HG02870 (cell line): ENCODE measurements around the gene MYPN.

Experiments
- ATAC-seq: cut with Tn5 transposase; IDR thresholded peaks from one replicate; pipeline ENCODE4 v1.9.1; 2021; ENCODE audit warnings: mild to moderate bottlenecking, moderate library complexity; ENCODE audit not compliant: unreplicated experiment

MYPN gene

DNA sequence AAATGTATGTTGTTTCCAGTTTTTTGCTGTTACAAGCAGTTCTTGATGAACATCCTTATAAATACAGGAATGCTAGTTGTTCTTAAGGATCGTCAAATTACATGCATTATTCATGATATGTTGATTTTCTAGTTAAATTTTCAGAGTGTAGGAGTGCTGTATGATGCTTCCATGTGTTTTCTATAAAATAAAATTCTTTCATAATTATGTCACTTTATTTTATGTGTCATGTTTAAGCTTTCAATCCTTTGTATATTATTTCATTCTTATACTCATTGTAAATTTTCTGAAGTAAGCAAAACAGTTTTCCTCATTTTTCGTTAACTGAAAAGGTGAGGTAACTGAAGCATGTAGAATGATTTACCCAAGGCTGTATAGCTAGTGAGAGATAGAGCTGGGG lies 16.8 kb upstream of the MYPN start:
- ATAC-seq = no peak

DNA sequence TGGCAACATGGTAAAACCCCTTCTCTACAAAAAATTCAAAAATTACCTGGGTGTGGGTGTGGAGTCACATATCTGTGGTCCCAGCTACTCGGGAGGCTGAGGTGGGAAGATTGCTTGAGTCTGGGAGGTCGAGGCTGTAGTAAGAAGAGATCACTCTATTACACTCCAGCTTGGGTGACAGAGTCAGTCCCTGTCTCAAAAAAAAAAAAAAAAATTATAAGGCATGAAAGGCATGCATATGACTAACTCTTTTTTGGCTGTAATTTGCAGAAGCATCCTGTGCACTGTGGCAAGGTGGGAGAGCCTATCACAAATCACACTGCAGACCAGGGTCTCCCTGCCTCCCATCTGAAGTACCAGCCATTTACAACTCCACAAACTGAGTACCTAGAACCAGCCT lies 14.1 kb upstream of the MYPN start:
- no peak for ATAC-seq

DNA sequence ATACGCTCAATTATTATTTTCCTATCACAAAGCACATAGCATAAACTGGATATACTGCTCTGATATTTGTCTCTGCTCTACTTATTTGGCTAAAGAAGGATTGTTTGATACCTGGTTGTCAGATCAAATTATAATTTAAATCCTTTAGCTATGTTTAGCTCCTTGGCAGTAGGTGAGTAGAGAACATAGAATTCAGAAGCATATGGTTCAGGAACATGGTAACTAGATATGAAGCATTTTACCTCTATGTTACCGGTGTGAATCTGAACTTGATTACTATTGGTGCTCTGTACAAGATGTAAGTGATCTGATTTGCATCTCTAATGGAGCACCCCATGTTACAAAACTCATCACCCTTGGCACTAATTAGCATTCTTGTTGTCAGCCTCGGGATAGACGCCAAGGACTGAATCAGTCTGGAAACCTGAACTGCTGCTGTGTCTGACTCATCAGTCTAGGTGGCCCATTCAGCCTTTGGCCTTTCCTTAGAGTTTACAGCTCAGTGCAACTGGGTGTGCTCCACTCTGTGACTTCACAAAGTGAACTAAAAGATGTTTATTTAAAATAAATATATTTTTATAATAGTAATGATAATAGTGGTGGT lies 12.3 kb upstream of the MYPN start:
- no peak for ATAC-seq

DNA sequence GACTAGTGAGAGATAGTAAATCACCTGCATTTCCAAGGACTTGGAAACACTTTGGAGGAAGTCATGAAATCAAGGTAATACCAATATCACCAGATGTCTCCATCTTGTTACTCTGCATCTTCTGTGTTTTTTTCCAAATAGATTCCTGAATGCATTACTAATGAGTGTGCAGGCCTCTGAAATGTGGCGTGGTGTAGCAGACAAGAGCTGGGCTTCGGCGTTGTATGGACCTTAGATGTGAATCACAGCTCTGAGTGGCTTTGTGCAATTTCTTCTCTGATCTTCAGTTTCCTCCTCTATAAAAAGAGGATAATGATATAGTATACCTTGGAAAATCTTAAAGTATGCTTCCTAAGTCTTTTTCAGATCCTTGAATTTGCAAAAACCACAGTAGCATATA lies 9.6 kb upstream of the MYPN start:
- ATAC-seq = no peak

DNA sequence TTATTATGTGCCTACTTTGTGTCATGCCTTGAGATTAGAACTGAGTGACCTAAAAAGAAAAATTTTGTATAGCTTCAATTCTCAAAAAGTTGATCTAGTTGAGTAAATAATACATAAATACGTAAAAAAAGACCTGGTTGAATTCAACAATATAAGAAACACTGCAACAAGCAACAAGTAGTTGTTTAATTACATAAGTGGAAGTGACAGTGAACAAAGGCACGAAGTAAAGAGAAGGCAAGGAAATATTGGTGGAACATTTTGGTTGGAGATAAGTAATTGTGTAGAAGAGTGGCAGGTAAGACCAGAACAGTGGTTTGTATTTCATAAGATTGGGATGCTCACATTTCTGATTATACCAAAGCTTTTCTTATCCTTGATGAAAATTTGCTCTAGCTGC lies 8.2 kb upstream of the MYPN start:
- no peak for ATAC-seq

DNA sequence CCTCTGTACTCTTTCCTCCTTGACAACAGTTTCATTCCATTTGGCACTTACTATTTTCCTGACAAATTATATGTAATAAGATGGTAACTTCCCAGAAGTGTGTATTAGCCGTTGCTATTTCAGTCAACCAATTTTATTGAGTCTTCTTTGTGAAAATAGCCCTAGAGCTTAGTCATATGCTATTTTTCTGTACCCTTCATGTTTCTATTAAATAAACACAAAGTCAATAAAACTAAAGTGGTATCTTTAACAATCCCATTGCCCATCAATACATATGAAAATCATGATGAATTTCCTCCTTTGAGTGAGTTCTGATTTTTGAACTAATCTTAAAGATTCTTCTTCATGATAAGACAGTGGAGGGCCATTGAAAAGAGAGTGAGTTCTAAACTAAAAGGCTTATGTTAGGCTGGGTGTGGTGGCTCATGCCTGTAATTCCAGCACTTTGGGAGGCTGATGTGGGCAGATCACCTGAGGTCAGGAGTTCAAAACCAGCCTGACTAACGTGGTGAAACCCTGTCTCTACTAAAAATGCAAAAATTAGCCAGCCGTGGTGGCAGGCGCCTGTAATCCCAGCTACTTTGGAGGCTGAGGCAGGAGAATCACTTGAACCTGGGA lies 5.9 kb upstream of the MYPN start:
- no peak for ATAC-seq

DNA sequence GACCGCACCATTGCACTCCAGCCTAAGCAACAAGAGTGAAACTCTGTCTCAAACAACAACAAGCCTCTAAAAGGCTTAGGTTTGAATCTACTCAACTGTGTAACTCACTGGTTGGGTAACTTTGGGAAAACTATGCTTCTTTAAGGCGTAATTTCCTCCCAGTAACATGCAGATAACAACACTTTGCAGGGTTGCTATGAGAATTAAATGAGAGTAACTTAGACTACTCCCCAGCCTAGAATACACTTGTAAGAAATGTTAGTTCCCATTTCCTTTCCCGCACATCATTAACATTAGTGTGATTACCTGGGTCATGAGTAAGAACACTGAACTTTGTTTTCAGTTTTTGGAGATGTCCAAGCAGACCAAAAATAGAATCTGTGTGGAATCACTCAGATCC lies 5.4 kb upstream of the MYPN start:
- ATAC-seq = no peak

DNA sequence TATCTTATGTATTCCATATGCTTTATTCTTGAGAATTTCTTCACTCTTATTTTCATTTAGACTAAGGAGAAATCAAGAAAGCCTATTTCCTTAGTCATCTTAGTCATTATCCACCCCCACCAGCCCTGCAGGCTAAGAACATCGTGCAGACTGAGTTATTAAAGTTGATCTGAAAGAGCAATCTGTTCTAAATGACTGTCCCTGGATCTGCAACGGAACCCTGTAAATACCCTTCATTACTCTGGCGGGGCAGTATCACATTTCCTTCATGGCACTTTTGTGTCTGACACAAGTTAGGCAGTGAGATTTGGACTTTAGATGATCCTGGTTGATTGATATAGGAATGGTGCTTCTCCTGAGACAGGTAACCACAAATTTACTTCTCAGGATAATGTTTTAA lies 3.5 kb upstream of the MYPN start:
- ATAC-seq = no peak

DNA sequence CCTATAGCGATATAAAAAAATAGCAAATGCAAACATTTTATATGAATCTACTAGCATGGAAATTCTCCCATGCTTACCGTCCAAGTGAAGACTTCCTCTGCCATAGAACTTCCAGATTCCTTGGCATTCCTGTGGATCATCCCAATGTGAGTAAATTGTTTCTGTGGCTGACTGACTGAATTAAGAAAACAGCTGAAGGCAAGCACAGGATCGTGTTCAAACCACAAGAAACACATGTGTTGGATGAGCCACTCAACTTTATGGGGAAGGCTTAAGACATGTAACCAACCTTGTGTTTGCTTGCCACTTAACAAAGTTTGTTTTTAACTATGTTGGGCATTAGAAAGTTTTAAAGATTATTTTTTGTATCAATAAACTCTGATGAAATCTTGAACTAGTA lies 2.6 kb upstream of the MYPN start:
- ATAC-seq = no peak

DNA sequence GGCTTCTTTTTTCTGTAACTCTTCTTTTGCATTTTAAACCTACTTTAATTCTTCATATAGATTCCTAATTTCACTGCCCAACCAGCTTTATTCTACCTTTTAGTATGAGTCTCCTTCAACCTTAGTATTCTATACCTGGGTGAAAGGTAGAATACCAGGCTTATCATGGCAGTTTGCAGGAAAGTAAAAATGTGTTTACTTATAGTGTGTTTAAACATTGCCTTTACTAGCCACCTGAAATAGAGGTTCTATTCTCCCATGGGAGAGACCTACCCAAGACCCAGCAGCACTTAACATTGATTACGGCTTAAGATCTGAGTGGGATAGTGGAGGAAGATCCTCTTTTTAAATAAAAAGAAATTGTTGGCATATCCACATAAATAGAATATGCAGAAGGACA lies 1.6 kb upstream of the MYPN start:
- ATAC-seq = no peak

DNA sequence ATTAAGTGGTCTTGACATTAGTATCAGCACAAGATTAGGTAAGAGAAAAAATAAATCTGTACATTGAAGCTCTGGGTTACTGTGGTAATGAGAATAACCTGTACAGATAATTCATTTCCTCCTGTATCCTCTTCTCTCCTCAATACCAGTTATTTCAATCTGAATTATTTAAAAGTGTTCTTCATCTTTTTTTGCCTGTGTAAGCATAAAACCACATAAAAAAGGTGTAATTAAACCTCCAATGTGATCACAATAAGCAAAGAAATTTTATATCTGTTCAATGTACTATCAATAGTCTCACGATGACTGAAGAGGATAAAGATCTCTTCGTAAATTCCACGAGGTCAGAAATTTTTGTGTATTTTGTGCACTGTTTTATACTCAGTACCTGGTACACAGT lies 1.2 kb upstream of the MYPN start:
- ATAC-seq = no peak

DNA sequence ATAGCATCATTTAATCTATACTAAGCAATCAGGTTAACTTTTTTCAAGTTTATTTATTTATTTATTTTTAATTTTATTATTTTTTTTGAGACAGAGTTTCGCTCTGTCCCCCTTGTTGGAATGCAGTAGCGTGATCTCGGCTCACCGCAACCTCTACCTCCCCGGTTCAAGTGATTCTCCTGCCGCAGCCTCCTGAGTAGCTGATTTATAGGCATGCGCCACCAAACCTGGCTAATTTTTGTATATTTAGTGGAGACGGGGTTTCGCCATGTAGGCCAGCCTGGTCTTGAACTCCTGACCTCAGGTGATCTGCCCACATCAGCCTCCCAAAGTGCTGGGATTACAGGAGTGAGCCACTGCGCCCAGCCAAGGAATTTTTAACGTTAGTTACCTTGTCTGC lies 635 bp upstream of the MYPN start:
- no peak for ATAC-seq

DNA sequence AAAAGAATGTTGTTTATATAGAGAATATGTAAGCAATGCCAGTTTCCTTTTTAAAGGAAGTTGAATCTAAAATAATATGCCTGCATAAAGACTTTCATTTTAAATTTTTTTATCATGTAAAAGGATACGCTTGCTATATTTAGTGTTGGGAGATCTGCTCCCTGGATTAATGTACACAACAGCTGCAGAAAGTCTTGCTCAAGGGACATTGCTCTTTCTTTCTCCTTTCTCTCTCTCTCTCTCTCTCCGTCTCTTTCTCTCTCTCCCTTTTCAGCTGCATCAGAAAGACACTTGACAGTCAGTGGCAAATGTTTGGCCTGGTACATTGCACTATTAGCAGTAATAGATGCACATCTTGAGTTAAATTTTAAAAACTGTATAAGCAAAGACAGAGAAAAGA lies 739 bp downstream of the MYPN start:
- ATAC-seq = no peak

DNA sequence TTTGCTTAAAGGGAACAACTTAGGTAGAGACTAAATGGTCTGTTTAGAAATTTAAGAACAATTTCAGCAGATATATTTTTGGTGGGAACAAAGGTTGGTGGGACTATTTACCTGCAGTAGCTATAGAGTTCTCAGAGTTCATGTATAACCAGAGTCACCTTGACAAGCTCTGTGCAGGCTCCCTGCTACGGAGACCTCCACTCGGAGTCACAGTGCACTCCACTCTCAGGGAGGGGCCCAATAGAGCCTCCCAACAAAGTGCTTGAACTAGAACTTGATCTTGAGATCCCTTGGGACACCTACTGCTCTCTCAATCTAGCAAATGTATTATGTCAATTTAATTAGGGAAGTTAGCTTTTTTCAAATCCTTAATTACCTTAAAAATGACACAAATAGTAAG lies 2.3 kb downstream of the MYPN start:
- no peak for ATAC-seq

DNA sequence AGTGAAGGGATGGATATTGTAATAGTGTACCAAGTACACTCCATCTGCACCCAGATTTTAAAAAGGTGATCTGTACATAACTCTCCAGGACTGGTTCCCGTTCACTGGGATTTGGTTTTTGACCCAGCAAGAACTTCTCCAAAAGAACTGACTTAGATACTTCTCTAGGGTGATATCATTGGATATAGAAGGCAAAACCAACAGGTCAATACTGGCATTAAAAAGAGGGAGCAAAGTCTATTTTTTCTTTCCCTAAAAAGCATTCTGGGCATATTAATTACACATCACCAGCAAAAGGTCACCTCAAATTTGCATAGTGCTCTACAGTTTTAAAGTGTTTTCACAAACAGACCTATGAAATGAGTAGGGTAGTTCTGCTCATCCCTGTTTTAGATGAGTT lies 3.5 kb downstream of the MYPN start:
- no peak for ATAC-seq

DNA sequence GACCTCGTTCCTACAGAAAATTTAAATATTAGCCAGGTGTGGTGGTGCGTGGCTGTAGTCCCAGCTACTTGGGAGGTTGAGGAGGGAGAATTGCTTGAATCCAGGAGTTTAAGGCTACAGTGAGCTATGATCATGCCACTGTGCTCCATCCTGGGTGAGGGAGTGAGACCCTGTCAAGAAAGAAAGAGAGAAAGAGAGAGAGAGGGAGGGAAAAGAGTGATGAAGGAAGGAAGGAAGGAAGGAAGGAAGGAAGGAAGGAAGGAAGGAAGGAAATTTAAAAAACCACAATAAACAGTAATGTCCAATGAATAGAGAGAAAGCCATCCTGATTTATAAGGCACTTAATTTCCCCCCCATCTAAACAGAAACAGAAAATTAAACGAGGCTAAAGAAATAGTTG lies 9.4 kb downstream of the MYPN start:
- ATAC-seq = no peak

DNA sequence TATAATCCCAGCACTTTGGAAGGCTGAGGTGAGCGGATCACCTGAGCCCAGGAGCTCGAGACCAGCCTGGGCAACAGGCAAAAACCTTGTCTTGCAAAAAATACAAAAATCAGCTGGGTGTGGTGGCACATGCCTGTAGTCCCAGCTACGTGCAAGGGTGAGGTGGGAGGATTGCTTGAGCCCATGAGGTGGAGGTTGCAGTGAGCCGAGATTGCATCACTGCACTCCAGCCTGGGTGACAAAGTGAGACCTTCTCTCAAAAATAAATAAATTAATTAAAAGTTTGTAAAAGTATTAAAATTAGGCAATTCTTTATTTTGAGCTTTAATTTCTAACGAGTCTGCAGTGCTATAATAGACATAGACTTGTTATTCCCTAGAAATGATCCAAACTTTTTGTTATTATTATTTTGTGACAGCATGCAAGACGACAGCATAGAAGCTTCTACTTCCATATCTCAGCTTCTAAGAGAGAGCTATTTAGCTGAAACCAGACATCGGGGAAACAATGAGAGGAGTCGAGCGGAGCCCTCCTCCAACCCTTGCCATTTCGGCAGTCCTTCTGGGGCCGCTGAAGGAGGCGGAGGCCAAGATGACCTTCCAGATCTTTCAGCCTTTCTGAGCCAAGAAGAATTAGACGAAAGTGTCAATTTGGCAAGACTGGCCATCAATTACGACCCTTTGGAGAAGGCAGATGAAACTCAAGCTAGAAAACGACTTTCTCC lies 11.9 kb downstream of the MYPN start:
- ATAC-seq = no peak

DNA sequence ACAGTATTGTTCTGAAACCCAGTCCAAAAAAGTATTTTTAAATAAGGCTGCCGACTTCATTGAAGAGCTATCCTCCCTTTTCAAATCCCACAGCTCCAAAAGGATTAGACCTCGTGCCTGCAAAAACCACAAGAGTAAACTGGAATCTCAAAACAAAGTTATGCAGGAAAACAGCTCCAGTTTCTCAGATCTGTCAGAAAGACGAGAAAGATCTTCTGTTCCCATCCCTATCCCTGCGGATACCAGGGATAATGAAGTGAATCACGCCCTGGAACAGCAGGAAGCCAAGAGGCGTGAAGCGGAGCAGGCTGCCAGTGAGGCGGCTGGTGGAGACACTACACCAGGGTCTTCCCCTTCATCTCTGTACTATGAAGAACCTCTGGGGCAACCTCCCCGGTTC lies 12.6 kb downstream of the MYPN start:
- no peak for ATAC-seq

DNA sequence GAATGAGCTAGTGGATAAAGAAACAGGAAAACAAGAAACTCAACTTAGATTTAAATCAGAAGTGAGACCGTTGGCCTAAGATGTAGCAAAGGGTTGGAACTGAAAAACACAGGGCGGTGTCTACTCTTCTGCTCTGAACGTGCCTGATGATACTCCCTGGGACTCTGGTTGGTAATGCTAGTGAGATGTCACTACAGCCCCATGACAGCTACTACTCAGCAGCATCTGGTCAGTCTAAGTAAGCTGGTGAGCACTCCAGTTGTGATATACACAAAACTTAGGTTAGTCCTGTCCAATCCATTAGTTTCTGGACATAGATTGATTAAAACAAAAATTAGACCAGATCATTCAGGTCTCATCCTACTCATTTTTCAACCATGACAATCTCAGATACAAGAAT lies 15.4 kb downstream of the MYPN start:
- ATAC-seq = no peak

DNA sequence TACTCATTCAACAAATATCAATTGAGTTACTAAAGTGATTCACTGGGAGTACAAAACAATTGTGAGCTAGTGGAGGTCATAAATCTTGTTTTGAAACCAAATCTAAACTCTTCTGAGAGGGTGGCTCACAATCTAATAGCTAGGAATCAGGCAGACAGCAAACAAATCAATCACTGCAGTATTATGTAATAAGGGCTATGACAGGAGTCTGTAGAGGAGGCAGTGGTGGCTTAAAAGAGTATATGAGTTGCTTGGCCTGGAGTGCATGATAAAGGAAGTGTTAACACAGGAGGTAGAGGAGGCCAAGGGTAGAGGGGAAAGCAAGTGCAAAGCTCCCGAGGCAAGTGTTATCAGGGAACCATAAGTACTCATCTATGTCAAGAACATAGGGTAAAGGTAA lies 16.5 kb downstream of the MYPN start:
- ATAC-seq = no peak

DNA sequence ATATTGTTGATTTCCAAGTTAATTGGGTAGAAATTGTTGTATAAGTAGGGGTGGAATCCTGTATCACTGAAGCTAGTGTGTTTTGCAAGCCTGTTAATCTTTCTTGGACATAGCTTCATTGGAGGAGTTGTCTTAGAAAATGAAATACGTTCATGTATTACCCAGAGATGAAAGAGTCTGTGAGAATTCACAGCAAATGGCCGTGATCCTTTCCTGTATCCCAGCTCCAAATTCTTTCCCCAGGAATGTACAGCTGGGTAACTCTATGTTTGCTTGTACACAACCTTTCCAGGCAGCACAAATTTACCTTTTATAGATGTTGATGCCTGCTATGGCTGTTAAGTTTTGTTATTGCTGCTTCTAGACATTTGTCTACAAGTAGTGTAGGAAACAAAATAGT lies 18.7 kb downstream of the MYPN start:
- no peak for ATAC-seq

DNA sequence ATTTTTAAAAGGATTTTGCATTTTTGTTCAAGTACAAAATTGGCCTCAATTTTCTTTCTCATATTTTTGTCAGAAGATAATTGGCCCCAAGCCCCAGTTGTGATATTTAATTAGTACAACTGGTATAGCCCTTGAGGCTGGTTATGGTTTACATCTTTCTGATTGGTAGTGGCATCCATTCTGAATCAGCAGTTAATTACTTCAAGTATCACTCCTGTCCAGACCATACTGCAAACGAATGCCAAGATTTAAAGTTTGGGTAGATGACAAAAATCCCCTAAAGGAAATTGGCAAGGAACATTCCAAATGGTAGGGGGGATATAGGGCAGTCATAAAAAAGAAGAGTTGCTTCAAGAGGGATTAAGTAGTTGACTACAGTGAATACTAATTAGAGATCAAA lies 23.1 kb downstream of the MYPN start:
- no peak for ATAC-seq

DNA sequence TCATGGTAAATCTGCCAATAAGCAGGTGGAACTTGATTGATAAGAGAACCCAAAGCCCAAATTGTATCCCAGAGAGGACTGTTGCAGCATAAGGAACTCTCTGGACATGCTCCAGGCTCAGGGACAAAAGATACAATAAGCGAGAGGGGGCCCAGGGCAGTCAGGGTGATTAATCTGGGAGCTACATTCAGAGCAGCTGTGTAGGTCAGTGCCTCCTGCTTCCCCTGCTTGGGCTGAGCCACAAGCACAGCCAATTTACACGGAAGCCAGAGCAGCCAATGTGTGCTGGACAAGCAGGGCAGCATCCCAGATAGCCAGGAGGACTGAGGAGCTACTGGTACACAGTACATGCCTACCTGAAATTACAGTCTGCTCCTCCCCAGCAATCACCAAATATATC lies 24.2 kb downstream of the MYPN start:
- ATAC-seq = no peak
